GM23248 (cell line): ENCODE measurements around the gene SBF2.
"Not testable (repeated sequence)": the region's sequence is repeated elsewhere in the genome, so short reads cannot be mapped to it uniquely, and the experiment has no call there.

Experiments
- EZH2 ChIP-seq: fragments of 200-600 bp; sonication (generic); IDR thresholded peaks from 2 replicates; pipeline ENCODE4 v1.6.1; 2018; ENCODE audit warnings: antibody characterized with exemption, mild to moderate bottlenecking; ENCODE audit not compliant: insufficient read depth, poor library complexity, severe bottlenecking
- EZH2phosphoT487 ChIP-seq: fragments of 200-600 bp; sonication (generic); IDR thresholded peaks from 2 replicates; pipeline ENCODE4 v1.6.1; 2018; ENCODE audit warnings: antibody characterized with exemption, moderate library complexity, mild to moderate bottlenecking, low read depth; ENCODE audit not compliant: insufficient read depth

DNA sequence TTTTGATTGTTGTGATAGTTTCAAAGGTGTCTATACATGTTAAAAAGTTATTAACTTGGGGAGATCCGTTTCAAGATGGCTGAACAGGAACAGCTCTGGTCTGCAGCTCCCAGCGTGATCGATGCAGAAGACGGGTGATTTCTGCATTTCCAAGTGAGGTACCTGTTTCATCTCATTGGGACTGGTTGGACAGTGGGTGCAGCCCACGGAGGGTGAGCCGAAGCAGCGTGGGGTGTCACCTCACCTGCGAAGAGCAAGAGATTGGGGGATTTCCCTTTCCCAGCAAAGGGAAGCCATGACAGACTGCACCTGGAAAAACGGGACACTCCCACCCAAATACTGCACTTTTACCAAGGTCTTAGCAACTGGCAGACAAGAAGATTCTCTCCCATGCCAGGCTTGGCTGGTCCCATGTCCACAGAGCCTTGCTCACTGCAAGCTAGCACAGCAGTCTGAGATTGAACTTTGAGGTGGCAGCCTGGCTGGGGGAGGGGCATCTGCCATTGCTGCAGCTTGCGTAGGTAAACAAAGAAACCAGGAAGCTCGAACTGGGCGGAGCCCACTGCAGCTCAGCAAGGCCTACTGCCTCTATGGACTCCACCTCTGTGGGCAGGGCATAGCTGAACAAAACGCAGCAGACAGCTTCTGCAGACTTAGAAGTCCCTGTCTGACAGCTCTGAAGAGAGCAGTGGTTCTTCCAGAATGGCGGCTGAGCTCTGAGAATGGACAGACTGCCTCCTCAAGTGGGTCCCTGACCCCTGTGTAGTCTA, 363.3 kb downstream of the SBF2 start:
- not testable (repeated sequence) for TF ChIP-seq EZH2, EZH2phosphoT487
